GM12865 (cell line): ENCODE data around the gene TSPAN8.
"Not testable (repeated sequence)": the region's sequence is repeated elsewhere in the genome, so short reads cannot be mapped to it uniquely, and the experiment has no call there.

Source experiments
- DNase-seq: peaks from one replicate; pipeline ENCODE4 v3.0.0; 2010; ENCODE audit warnings: low read depth
- H3K4me3 ChIP-seq: 2 replicates; pipeline ENCODE4 v1.5.1; 2011; ENCODE audit warnings: mild to moderate bottlenecking, low read depth, low read length, control low read depth
- TF ChIP-seq, protein P1 (sequence below): IDR thresholded peaks from 2 replicates; pipeline ENCODE4 v1.5.1; 2011; ENCODE audit warnings: low read length, control low read depth, low read depth, inconsistent platforms; ENCODE audit not compliant: insufficient read depth; ENCODE audit errors: missing control alignments

Gene TSPAN8

DNA sequence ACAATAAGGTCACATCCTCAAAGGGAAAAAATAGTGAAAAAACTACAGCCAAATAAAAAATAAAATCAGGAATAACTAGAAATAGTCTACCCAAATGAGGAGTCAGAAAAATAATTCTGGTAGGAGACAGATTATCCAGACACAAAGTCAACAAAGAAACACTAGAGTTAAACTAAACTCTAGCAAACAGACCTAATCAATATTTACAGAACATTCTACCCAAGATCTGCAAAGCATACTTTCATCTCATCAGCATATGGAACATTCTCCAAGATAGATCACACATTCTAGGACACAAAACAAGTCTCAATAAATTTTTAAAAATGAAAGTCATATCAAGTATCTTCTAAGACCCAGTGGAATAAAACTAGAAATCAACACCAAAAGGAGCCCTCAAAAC lies 20.4 kb upstream of the TSPAN8 start:
- no peak for DNase-seq
- TF ChIP-seq, protein P1, sequence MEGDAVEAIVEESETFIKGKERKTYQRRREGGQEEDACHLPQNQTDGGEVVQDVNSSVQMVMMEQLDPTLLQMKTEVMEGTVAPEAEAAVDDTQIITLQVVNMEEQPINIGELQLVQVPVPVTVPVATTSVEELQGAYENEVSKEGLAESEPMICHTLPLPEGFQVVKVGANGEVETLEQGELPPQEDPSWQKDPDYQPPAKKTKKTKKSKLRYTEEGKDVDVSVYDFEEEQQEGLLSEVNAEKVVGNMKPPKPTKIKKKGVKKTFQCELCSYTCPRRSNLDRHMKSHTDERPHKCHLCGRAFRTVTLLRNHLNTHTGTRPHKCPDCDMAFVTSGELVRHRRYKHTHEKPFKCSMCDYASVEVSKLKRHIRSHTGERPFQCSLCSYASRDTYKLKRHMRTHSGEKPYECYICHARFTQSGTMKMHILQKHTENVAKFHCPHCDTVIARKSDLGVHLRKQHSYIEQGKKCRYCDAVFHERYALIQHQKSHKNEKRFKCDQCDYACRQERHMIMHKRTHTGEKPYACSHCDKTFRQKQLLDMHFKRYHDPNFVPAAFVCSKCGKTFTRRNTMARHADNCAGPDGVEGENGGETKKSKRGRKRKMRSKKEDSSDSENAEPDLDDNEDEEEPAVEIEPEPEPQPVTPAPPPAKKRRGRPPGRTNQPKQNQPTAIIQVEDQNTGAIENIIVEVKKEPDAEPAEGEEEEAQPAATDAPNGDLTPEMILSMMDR = no peak
- H3K4me3 ChIP-seq = no peak overlapping the region

DNA sequence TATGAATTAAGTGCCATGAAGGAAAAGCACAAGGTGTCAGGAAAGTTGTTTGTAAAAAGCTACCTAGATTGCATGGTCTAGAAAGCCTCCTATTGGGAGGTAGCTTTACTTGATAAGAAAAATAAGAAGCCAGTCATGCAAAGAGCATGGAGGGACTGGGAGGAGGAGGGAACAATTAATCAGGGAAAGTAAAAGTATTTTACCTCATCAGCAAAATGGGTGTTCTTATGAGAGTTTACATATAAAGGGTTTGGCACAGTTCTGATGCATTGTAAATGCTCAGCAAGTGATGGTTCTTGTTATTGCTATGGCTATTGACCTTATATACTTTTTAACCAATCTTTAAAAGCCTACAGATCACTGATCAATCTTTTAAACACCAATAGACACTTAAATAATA lies 17.0 kb upstream of the TSPAN8 start:
- TF ChIP-seq, protein P1 = no peak
- H3K4me3 ChIP-seq = no peak overlapping the region
- no peak for DNase-seq

DNA sequence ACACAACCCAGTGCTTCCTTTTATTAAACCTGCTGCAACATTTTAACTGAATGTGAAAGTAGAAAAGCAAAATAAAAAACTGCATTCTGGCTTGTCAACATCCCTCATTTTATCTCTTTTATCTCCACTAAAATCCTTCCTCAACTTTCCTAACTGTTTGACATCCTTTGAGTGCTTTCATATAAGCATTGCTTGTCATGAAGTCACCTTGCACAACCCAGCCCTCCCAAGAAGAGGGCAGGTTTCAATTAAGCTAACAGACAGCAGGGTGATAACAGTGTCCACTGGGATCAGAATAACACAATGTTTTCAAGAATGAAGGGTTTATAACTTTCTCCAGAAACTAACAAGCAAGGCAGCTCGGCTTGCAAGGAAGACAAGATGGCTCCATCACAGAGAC lies 16.3 kb upstream of the TSPAN8 start:
- DNase-seq = no peak
- TF ChIP-seq, protein P1 = no peak
- no peak overlapping the region for H3K4me3 ChIP-seq

DNA sequence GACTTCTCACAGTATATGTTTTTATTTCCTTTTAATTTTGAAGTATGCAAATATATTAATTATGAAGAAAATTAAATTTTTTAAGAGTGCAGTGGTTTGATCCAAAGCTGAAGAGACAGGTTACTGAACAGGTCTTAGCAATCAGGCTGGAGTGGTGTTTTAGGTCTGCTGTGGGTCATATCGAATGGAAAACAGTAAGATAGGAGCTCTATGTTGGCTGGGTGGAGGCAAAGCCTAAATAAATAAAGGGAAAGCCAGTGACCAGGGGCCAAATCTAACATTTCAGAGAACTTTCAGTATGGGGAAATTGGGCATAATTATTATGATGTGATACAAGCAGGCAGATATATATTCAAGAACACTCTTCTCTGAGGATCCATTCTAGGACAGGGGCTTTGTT lies 12.7 kb upstream of the TSPAN8 start:
- no peak for DNase-seq
- H3K4me3 ChIP-seq = no peak overlapping the region
- TF ChIP-seq, protein P1 = no peak

DNA sequence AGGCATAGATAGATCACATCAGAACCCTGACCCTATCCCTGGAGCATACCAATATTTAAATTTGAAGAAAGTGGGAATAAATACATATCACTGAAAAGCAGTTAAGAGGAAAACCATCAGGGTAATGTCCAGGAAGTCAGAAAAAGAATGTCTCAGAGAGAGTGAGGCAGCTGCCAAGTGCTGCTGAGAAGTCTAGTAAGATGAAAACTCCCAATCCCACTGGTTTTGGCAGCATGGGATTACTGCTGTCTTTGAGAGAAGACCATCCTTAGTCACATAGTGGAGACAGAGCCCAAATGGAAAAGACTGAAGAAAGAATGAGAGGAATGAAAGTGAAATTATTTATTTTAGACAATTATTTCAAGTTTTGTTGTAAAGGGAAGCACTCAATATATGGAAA lies 11.5 kb upstream of the TSPAN8 start:
- DNase-seq = no peak
- H3K4me3 ChIP-seq = no peak overlapping the region
- TF ChIP-seq, protein P1 = no peak

DNA sequence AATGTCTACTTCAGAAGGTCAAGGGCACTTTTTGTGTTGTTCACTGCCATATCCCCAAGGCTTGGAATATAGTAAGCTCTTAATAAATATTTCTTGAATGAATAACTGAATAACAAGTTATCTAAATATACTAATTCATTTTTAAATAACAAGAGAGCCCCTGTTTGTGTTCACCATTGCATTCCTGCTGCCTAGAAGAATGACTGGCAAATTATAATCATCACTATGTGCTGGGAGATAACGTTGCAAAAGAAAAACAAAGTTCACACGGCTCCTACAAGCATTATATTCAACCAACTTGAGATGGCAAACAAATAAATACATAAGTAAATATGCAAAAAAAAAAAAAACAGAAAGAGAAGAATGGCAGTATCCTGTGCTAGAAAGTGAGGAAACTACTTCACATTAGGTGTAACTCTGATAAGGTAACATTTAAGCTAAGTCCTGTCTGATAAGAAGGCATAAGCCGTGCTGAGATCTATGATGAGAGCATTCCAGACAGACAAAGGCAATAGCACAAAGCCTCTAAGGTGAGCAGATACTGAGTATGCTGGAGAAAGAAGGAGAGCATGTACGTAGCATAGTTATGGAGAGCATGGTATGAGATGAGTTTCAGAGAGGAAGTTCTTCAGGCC lies 9.2 kb upstream of the TSPAN8 start:
- TF ChIP-seq, protein P1 = no peak
- no peak overlapping the region for H3K4me3 ChIP-seq
- DNase-seq = no peak

DNA sequence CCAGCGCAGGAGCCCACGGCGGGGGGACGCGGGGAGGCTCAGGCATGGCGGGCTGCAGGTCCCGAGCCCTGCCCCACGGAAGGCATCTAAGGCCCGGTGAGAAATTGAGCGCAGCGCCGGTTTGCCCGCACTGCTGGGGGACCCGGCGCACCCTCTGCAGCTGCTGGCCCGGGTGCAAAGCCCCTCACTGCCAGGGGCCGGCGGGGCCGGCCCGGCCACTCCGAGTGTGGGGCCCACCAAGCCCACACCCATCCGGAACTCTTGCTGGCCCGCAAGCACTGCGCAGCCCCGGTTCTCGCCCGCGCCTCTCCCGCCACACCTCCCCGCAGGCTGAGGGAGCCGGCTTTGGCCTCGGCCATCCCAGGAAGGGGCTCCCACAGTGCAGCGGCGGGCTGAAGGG lies 8.5 kb upstream of the TSPAN8 start:
- TF ChIP-seq, protein P1 = no peak
- DNase-seq = no peak

DNA sequence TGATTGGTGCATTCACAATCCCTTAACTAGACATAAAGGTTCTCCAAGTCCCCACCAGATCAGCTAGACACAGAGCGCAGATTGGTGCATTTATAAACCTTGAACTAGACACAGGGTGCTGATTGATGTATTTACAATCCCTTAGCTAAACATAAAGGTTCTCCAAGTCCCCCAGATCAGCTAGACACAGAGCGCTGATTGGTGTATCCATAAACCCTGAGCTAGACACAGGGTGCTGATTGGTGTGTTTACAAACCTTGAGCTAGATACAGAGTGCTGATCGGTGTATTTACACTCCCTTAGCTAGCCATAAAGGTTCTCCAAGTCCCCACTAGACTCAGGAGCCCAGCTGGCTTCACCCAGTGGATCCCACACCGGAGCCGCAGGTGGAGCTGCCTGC lies 8.0 kb upstream of the TSPAN8 start:
- not testable (repeated sequence) for DNase-seq, H3K4me3 ChIP-seq

More for the DNA sequence above, 8.5 kb upstream of the TSPAN8 start:
- no peak overlapping the region for H3K4me3 ChIP-seq
